Gastroesophageal sphincter (tissue), 4 donors: ENCODE results near the gene PTPRZ1. TPM values are rescaled to one million over a fixed set of nuclear protein-coding genes. Genes with fewer than 3 reads are reported as not detected.

Experiments used
- ATAC-seq: fragments of 150-250 bp; one replicate; pipeline ENCODE4 v1.9.1; 2016; ENCODE audit warnings: mild to moderate bottlenecking, moderate library complexity
- H3K27ac ChIP-seq, 4 donors: fragments of 200-600 bp; sonication (generic) in 3 of 4; 1 replicate in 3 of 4; 2 replicates in 1 of 4; pipeline ENCODE4 v1.5.1; 2016 to 2019
- H3K27me3 ChIP-seq: fragments of 200-600 bp; sonication (generic); one replicate; pipeline ENCODE4 v1.5.1; 2019
- H3K36me3 ChIP-seq, 2 donors: fragments of 200-600 bp; sonication (generic); one replicate each; pipeline ENCODE4 v1.5.1; 2019; ENCODE audit warnings: control low read depth in 1 of 2
- H3K4me1 ChIP-seq, 3 donors: fragments of 200-600 bp; sonication (generic); 1 replicate in 2 of 3; 2 replicates in 1 of 3; pipeline ENCODE4 v1.5.1; 2016 to 2019; ENCODE audit warnings: control low read depth in 2 of 3
- H3K4me3 ChIP-seq, 2 donors: fragments of 200-600 bp; sonication (generic); one replicate each; pipeline ENCODE4 v1.5.1; 2019; ENCODE audit warnings: mild to moderate bottlenecking in 1 of 2, moderate library complexity in 1 of 2
- H3K9me3 ChIP-seq, 3 donors: fragments of 200-600 bp; sonication (generic); one replicate each; pipeline ENCODE4 v1.5.1; 2017 to 2019; ENCODE audit warnings: control low read depth in 2 of 3
- EP300 ChIP-seq: sonication (generic); formaldehyde crosslinking; IDR thresholded peaks from one replicate; pipeline ENCODE4 v1.6.1; 2017; ENCODE audit warnings: antibody characterized with exemption, mild to moderate bottlenecking
- POLR2A ChIP-seq, 2 donors: fragments of 450-650 bp; IDR thresholded peaks; one replicate each; pipeline ENCODE4 v1.6.1; 2017; ENCODE audit warnings: antibody characterized with exemption in 2 of 2, mild to moderate bottlenecking in 2 of 2, moderate library complexity in 1 of 2
- POLR2AphosphoS5 ChIP-seq: sonication (generic); formaldehyde crosslinking; IDR thresholded peaks from one replicate; pipeline ENCODE4 v1.6.1; 2017; ENCODE audit warnings: antibody characterized with exemption
- WGBS, 2 donors: methylation state at CpG; one replicate each; pipeline ENCODE4 v1.1.5; 2018; ENCODE audit warnings: low coverage in 1 of 2; 5-methylcytosine and 5-hydroxymethylcytosine counted together
- total RNA-seq, 4 donors: library from RNA; depleted of rRNA; stranded (reverse); fragments of >200 nt; gene quantifications; one replicate each; pipeline ENCODE4 v1.1.0, GENCODE V29; 2016
- TF ChIP-seq, protein P1 (sequence below), 4 experiments: fragments of 200-600 bp in 2 of 4; fragments of 450-650 bp in 2 of 4; sonication (generic) in 1 of 4; IDR thresholded peaks; one replicate each; pipeline ENCODE4 v1.5.1; 2017 to 2019; ENCODE audit warnings: antibody characterized with exemption in 4 of 4, mild to moderate bottlenecking in 2 of 4, moderate library complexity in 2 of 4

PTPRZ1 gene
- total RNA-seq, 4 donors from 2014 or later = 2.6 to 8.4 (median 5.7) TPM

DNA sequence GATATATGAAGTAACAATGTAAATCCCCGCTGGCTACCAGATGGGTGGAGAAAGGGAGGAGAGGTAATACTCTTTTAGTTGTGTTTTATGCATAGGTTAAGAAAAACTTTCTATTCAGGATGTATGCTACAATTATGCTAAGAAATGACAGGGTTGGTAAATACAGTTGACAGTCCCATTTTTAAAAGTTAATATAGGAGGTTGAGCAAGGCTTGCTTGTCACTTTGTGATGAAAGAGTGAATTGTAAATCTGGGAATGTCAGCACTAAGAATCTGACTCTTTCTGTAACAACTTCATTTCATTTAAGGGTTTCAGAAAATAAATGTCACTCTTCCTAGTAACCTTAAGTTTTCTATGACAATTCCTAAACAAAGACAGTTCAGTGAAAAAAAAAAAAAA lies 59.8 kb downstream of the PTPRZ1 start:
- Histone ChIP-seq H3K27ac (no peak overlapping the region), H3K4me1 (no peaks in the 10 kb centered on the region), H3K4me3 (no peak overlapping the region), H3K36me3 (no peaks in the 10 kb centered on the region), H3K27me3 (no peaks in the 10 kb centered on the region), H3K9me3 (no peaks in the 10 kb centered on the region)
- ATAC-seq = no peak
- TF ChIP-seq EP300 (no peak), POLR2AphosphoS5 (no peak), POLR2A (IDR thresholded peaks at IDR 0.05) (no peak)
- TF ChIP-seq, protein P1, sequence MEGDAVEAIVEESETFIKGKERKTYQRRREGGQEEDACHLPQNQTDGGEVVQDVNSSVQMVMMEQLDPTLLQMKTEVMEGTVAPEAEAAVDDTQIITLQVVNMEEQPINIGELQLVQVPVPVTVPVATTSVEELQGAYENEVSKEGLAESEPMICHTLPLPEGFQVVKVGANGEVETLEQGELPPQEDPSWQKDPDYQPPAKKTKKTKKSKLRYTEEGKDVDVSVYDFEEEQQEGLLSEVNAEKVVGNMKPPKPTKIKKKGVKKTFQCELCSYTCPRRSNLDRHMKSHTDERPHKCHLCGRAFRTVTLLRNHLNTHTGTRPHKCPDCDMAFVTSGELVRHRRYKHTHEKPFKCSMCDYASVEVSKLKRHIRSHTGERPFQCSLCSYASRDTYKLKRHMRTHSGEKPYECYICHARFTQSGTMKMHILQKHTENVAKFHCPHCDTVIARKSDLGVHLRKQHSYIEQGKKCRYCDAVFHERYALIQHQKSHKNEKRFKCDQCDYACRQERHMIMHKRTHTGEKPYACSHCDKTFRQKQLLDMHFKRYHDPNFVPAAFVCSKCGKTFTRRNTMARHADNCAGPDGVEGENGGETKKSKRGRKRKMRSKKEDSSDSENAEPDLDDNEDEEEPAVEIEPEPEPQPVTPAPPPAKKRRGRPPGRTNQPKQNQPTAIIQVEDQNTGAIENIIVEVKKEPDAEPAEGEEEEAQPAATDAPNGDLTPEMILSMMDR (IDR thresholded peaks at IDR 0.05) = no peak
- WGBS, 2 donors = 63 to 89% methylated on average over 1 of the region's 1 CpG

DNA sequence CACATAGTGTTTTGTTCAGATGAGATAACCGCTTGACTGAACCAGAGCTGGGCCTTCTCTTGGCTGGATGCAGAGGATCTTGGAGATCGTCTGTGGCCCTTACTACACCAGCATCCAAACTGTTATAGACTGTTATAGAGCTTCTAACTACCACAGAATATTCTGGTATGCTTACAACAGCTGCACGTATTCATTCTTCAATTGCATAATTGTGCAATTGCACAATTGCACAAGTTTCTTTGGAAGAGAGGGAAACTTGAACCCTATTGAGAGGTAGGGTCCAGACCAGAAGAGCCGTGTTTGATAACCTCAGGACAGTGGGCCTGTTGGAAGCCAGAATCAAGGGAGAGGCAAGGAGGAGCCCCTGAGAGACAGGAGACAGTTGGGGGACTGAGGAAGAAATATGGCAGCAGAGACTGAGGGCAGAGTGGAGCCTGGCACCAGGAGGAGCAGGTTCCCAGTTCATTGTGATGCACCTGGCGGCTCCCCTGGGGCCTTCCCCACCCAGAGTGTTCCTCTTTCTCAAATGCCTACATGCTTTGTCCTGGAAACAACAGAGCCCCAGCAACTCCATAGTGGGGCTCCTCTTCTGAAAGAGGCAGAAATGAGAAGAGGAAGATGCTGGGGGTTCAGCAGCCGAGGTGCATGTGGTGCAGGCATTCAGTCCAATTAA lies 64.1 kb downstream of the PTPRZ1 start:
- H3K36me3 ChIP-seq = no peaks in the 10 kb centered on the region
- H3K4me3 ChIP-seq = no peak overlapping the region
- 81 to 91% methylated on average over 4 to 5 of the region's 6 CpGs for WGBS, 2 donors
- no peaks in the 10 kb centered on the region for H3K27me3 ChIP-seq
- H3K27ac ChIP-seq = no peak overlapping the region
- no peaks in the 10 kb centered on the region for H3K4me1 ChIP-seq
- TF ChIP-seq POLR2AphosphoS5 (no peak), EP300 (no peak), POLR2A (IDR thresholded peaks at IDR 0.05) (no peak)
- TF ChIP-seq, protein P1 (IDR thresholded peaks at IDR 0.05) = no peak
- no peaks in the 10 kb centered on the region for H3K9me3 ChIP-seq
- no peak for ATAC-seq

DNA sequence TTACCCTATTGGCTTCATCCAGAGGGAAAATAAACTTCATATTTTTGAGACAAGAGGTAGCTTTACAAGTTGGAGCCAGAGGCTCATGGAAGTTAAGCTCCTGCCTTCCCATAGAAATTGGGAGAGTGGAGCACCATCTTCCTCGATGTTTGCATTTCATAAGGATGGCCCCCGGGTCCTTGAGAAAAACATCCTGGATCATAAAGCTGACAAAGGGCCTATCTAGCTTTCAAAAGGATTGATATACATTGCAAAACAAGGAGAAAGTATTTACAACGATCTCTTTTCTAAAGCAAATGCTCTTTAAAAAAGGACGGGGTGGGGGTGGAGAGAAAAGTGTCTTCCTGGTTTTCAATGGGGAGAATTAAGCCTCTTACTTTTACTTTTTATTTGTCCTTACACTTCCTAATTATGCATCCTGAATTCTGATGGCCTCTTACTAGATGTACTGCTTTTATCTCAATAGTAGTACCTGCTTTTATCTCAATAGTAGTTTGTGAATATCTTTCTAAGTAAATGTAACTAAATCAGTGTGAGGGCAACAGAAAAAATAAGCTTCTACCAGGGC lies 65.6 kb downstream of the PTPRZ1 start:
- TF ChIP-seq POLR2A (IDR thresholded peaks at IDR 0.05) = no peak
- no peak for TF ChIP-seq POLR2AphosphoS5
- TF ChIP-seq EP300 = no peak
- TF ChIP-seq, protein P1 (IDR thresholded peaks at IDR 0.05) = no peak
- no peaks in the 10 kb centered on the region for H3K36me3 ChIP-seq
- WGBS, 2 donors = 24% methylated on average over 4 of the region's 4 CpGs

DNA sequence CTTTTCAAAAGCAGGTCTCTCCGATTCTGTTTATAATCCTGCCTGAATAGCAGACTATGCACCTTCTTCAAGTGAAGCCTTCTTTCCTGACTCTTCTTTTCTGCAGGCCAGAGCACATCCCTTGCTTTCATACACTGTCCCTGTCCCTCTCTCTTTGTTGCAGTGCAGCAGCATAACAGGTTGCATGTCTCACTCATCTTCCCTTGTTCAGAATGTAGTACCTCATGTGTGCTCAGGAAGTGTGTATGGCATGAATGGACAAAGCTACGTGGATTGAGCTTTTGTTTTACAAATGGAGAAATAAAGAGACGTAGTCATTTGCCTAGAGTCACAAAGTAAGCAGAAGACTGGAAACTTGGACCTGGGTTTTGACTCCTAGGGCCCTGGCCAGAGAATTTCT lies 68.0 kb downstream of the PTPRZ1 start:
- 35 to 43% methylated on average over 3 of the region's 3 CpGs for WGBS, 2 donors
- no peak for ATAC-seq
- H3K27ac ChIP-seq = no peak overlapping the region
- H3K9me3 ChIP-seq = no peaks in the 10 kb centered on the region
- no peaks in the 10 kb centered on the region for H3K27me3 ChIP-seq
- no peaks in the 10 kb centered on the region for H3K36me3 ChIP-seq
- no peaks in the 10 kb centered on the region for H3K4me1 ChIP-seq
- H3K4me3 ChIP-seq = no peak overlapping the region
- no peak for TF ChIP-seq POLR2A (IDR thresholded peaks at IDR 0.05)
- no peak for TF ChIP-seq EP300
- no peak for TF ChIP-seq POLR2AphosphoS5
- TF ChIP-seq, protein P1 (IDR thresholded peaks at IDR 0.05) = no peak

More for the DNA sequence above, 65.6 kb downstream of the PTPRZ1 start:
- Histone ChIP-seq H3K27me3 (no peaks in the 10 kb centered on the region), H3K4me1 (no peaks in the 10 kb centered on the region), H3K27ac (no peak overlapping the region), H3K9me3 (no peaks in the 10 kb centered on the region), H3K4me3 (no peak overlapping the region)
- no peak for ATAC-seq

DNA sequence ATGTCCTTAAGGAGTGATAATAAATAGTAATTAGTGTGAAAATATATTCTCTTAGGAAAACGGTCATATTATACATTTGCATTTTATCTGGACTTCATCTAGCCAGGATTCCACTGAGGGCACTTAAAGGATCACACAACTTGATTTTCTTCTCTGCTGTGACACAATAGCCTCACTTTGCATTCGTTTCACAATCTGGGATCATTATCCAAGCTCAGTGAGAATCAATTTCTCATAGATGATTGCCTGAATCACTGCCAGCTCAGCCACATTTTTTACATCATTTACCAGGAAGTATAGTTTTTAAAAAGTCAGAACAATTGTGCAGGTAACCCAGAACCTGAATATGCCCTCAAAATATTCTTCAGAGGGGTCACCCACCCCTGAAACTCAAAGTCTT lies 68.9 kb downstream of the PTPRZ1 start:
- no peak overlapping the region for H3K4me3 ChIP-seq
- no peaks in the 10 kb centered on the region for H3K27me3 ChIP-seq
- 41 to 46% methylated on average over 2 of the region's 2 CpGs for WGBS, 2 donors
- H3K36me3 ChIP-seq = no peaks in the 10 kb centered on the region
- no peak for ATAC-seq
- H3K27ac ChIP-seq = no peak overlapping the region
- H3K9me3 ChIP-seq = no peaks in the 10 kb centered on the region
- TF ChIP-seq POLR2A (IDR thresholded peaks at IDR 0.05) (no peak), EP300 (no peak), POLR2AphosphoS5 (no peak)
- TF ChIP-seq, protein P1 (IDR thresholded peaks at IDR 0.05) = no peak
- no peaks in the 10 kb centered on the region for H3K4me1 ChIP-seq
